Neural progenitor cell (in vitro differentiated cells): Measurements from ENCODE around the gene KANTR.

Experiments
- CTCF ChIP-seq: fragments of 200-600 bp; sonication (generic); IDR thresholded peaks from 2 replicates; pipeline ENCODE4 v1.5.1; 2017; ENCODE audit warnings: antibody characterized with exemption, mild to moderate bottlenecking
- EZH2 ChIP-seq: fragments of 200-600 bp; sonication (generic); IDR thresholded peaks from 2 replicates; pipeline ENCODE4 v1.6.1; 2017; ENCODE audit warnings: antibody characterized with exemption, mild to moderate bottlenecking, moderate library complexity

DNA sequence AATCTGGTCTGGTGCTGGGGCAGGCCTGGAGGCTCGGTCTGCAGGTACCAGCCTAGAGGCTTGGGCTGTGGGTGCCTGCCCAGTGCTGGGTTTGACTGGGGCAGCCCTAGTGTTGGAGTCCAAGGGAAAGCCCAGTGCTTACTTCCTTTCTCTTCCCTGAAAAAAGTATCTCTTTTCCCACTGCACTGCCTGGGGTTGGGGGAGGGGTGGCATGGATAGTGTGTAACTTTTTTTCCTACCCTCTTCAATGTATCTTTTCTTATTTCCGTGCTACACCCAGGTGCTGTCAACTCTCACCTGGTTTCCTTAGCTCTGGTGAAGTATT, 21.6 kb downstream of the KANTR start:
- TF ChIP-seq CTCF (no peak), EZH2 (no peak)
